Measurements from ENCODE around the gene KLHL15.

KLHL15 gene

GRCh38 chrX:23992431-23992830 lies 34.6 kb downstream of the KLHL15 start:
- TF ChIP-seq POLR2AphosphoS5 (IDR thresholded peaks at IDR 0.05; ENCODE audit: low read depth, low read length) (no peak), REST (IDR thresholded peaks at IDR 0.05; ENCODE audit: insufficient read depth in 1 of 2, low read depth in 2 of 2, low read length in 2 of 2) (no peak), TAF1 (IDR thresholded peaks at IDR 0.05; ENCODE audit: borderline replicate concordance, insufficient read depth, low read length) (no peak), SIN3A (IDR thresholded peaks at IDR 0.05; ENCODE audit: borderline replicate concordance, insufficient read depth, low read length) (no peak), FOXP2 (optimal IDR thresholded peaks at IDR 0.05; ENCODE audit: borderline replicate concordance, extremely low read depth, extremely low read length, insufficient read depth) (no peak)

- no peak for TF ChIP-seq POLR2AphosphoS5 (IDR thresholded peaks at IDR 0.05; ENCODE audit: low read depth, low read length)
- TF ChIP-seq TAF1 (IDR thresholded peaks at IDR 0.05; ENCODE audit: borderline replicate concordance, insufficient read depth, low read length) = no peak
- TF ChIP-seq FOXP2 (optimal IDR thresholded peaks at IDR 0.05; ENCODE audit: borderline replicate concordance, extremely low read depth, extremely low read length, insufficient read depth) = no peak
- TF ChIP-seq REST (IDR thresholded peaks at IDR 0.05; ENCODE audit: insufficient read depth in 1 of 2, low read depth in 2 of 2, low read length in 2 of 2) = no peak
- TF ChIP-seq SIN3A (IDR thresholded peaks at IDR 0.05; ENCODE audit: borderline replicate concordance, insufficient read depth, low read length) = no peak
Measured at GRCh38 chrX:23990455-23990854, 36.5 kb downstream of the KLHL15 start.

- no peak for TF ChIP-seq FOXP2 (optimal IDR thresholded peaks at IDR 0.05; ENCODE audit: borderline replicate concordance, extremely low read depth, extremely low read length, insufficient read depth)
- TF ChIP-seq SIN3A (IDR thresholded peaks at IDR 0.05; ENCODE audit: borderline replicate concordance, insufficient read depth, low read length) = no peak
- no peak for TF ChIP-seq TAF1 (IDR thresholded peaks at IDR 0.05; ENCODE audit: borderline replicate concordance, insufficient read depth, low read length)
- no peak for TF ChIP-seq REST (IDR thresholded peaks at IDR 0.05; ENCODE audit: insufficient read depth in 1 of 2, low read depth in 2 of 2, low read length in 2 of 2)
- TF ChIP-seq POLR2AphosphoS5 (IDR thresholded peaks at IDR 0.05; ENCODE audit: low read depth, low read length) = no peak
Measured at GRCh38 chrX:23989689-23990088, 37.3 kb downstream of the KLHL15 start.

GRCh38 chrX:23982891-23983290 lies 44.1 kb downstream of the KLHL15 start:
- no peak for TF ChIP-seq REST (IDR thresholded peaks at IDR 0.05; ENCODE audit: insufficient read depth in 1 of 2, low read depth in 2 of 2, low read length in 2 of 2)
- no peak for TF ChIP-seq SIN3A (IDR thresholded peaks at IDR 0.05; ENCODE audit: borderline replicate concordance, insufficient read depth, low read length)
- TF ChIP-seq POLR2AphosphoS5 (IDR thresholded peaks at IDR 0.05; ENCODE audit: low read depth, low read length) = no peak
- TF ChIP-seq FOXP2 (optimal IDR thresholded peaks at IDR 0.05; ENCODE audit: borderline replicate concordance, extremely low read depth, extremely low read length, insufficient read depth) = no peak
- TF ChIP-seq TAF1 (IDR thresholded peaks at IDR 0.05; ENCODE audit: borderline replicate concordance, insufficient read depth, low read length) = no peak

GRCh38 chrX:23981711-23982110 lies 45.3 kb downstream of the KLHL15 start:
- TF ChIP-seq TAF1 (IDR thresholded peaks at IDR 0.05; ENCODE audit: borderline replicate concordance, insufficient read depth, low read length) = no peak
- TF ChIP-seq POLR2AphosphoS5 (IDR thresholded peaks at IDR 0.05; ENCODE audit: low read depth, low read length) = no peak
- no peak for TF ChIP-seq SIN3A (IDR thresholded peaks at IDR 0.05; ENCODE audit: borderline replicate concordance, insufficient read depth, low read length)
- TF ChIP-seq REST (IDR thresholded peaks at IDR 0.05; ENCODE audit: insufficient read depth in 1 of 2, low read depth in 2 of 2, low read length in 2 of 2) = no peak

All from PFSK-1 (cell line).